GM21717 (cell line): ENCODE measurements around the gene HSH2D.
"Not testable (repeated sequence)": the region's sequence is repeated elsewhere in the genome, so short reads cannot be mapped to it uniquely, and the experiment has no call there.

ENCODE experiments used
- ATAC-seq: cut with Tn5 transposase; IDR thresholded peaks from one replicate; pipeline ENCODE4 v1.9.1; 2021; ENCODE audit warnings: mild to moderate bottlenecking, moderate library complexity; ENCODE audit not compliant: unreplicated experiment

Gene HSH2D

GRCh38 chr19:16119075-16119857 is 24.2 kb upstream of the HSH2D start:
- ATAC-seq = not testable (repeated sequence)

- ATAC-seq = no peak
These were observed 22.3 kb upstream of the HSH2D start for GRCh38 chr19:16121141-16121540.

GRCh38 chr19:16121967-16122366 is 21.5 kb upstream of the HSH2D start:
- no peak for ATAC-seq

GRCh38 chr19:16124953-16125352 is 18.5 kb upstream of the HSH2D start:
- ATAC-seq = no peak

- no peak for ATAC-seq
These were observed 17.6 kb upstream of the HSH2D start for GRCh38 chr19:16125737-16126495.

GRCh38 chr19:16127080-16127479 is 16.4 kb upstream of the HSH2D start:
- no peak for ATAC-seq

GRCh38 chr19:16127776-16128371 is 15.6 kb upstream of the HSH2D start:
- no peak for ATAC-seq

GRCh38 chr19:16131648-16132047 is 11.8 kb upstream of the HSH2D start:
- no peak for ATAC-seq

GRCh38 chr19:16133818-16134217 is 9.7 kb upstream of the HSH2D start:
- no peak for ATAC-seq

GRCh38 chr19:16134510-16134909 is 9.0 kb upstream of the HSH2D start:
- no peak for ATAC-seq

- no peak for ATAC-seq
These were observed 7.9 kb upstream of the HSH2D start for GRCh38 chr19:16135430-16136127.

GRCh38 chr19:16136185-16136999 is 7.1 kb upstream of the HSH2D start:
- no peak for ATAC-seq

- no peak for ATAC-seq
These were observed 3.7 kb upstream of the HSH2D start for GRCh38 chr19:16139752-16140151.

- ATAC-seq = peak; percentile 33
These were observed 2.4 kb upstream of the HSH2D start for GRCh38 chr19:16141043-16141442.

- ATAC-seq = no peak
These were observed 1.4 kb upstream of the HSH2D start for GRCh38 chr19:16142032-16142580.

GRCh38 chr19:16144216-16144581 is 714 bp downstream of the HSH2D start:
- no peak for ATAC-seq

- no peak for ATAC-seq
These were observed 2.6 kb downstream of the HSH2D start for GRCh38 chr19:16146112-16146511.

GRCh38 chr19:16148443-16149229 is 5.2 kb downstream of the HSH2D start:
- ATAC-seq = no peak

GRCh38 chr19:16153582-16154336 is 10.3 kb downstream of the HSH2D start:
- ATAC-seq = no peak
